Measurements from ENCODE around the gene UPP2.

The UPP2 gene

GRCh38 chr2:158135096-158135495 lies 33.4 kb downstream of the UPP2 start:
- no peak for DNase-seq (ENCODE audit: low read depth in 1 of 2, low spot score in 1 of 2)

- DNase-seq (ENCODE audit: low read depth in 1 of 2, low spot score in 1 of 2), result no peak
These were observed 36.6 kb downstream of the UPP2 start for GRCh38 chr2:158138255-158138654.

- DNase-seq (ENCODE audit: low read depth in 1 of 2, low spot score in 1 of 2), result no peak
These were observed 38.5 kb downstream of the UPP2 start for GRCh38 chr2:158140201-158140600.

GRCh38 chr2:158142165-158142564 lies 40.5 kb downstream of the UPP2 start:
- no peak for DNase-seq (ENCODE audit: low read depth in 1 of 2, low spot score in 1 of 2)

GRCh38 chr2:158142568-158143332 lies 41.1 kb downstream of the UPP2 start:
- DNase-seq (ENCODE audit: low read depth in 1 of 2, low spot score in 1 of 2), result no peak

- DNase-seq (ENCODE audit: low read depth in 1 of 2, low spot score in 1 of 2), result no peak
These were observed 42.2 kb downstream of the UPP2 start for GRCh38 chr2:158143703-158144360.

GRCh38 chr2:158144914-158145625 lies 43.4 kb downstream of the UPP2 start:
- DNase-seq (ENCODE audit: low read depth in 1 of 2, low spot score in 1 of 2), result no peak

- DNase-seq (ENCODE audit: low read depth in 1 of 2, low spot score in 1 of 2), result no peak
These were observed 51.8 kb downstream of the UPP2 start for GRCh38 chr2:158153270-158154015.

GRCh38 chr2:158154596-158154995 lies 52.9 kb downstream of the UPP2 start:
- DNase-seq (ENCODE audit: low read depth in 1 of 2, low spot score in 1 of 2), result no peak

GRCh38 chr2:158172719-158173118 lies 71.0 kb downstream of the UPP2 start:
- DNase-seq (ENCODE audit: low read depth in 1 of 2, low spot score in 1 of 2), result no peak

- DNase-seq (ENCODE audit: low read depth in 1 of 2, low spot score in 1 of 2), result no peak
These were observed 72.8 kb downstream of the UPP2 start for GRCh38 chr2:158174495-158174894.

GRCh38 chr2:158174956-158175355 lies 73.3 kb downstream of the UPP2 start:
- no peak for DNase-seq (ENCODE audit: low read depth in 1 of 2, low spot score in 1 of 2)

GRCh38 chr2:158178646-158179045 lies 77.0 kb downstream of the UPP2 start:
- DNase-seq (ENCODE audit: low read depth in 1 of 2, low spot score in 1 of 2), result no peak

- no peak for DNase-seq (ENCODE audit: low read depth in 1 of 2, low spot score in 1 of 2)
These were observed 78.0 kb downstream of the UPP2 start for GRCh38 chr2:158179660-158180059.

GRCh38 chr2:158181171-158181570 lies 79.5 kb downstream of the UPP2 start:
- no peak for DNase-seq (ENCODE audit: low read depth in 1 of 2, low spot score in 1 of 2)

- DNase-seq (ENCODE audit: low read depth in 1 of 2, low spot score in 1 of 2), result no peak
These were observed 81.1 kb downstream of the UPP2 start for GRCh38 chr2:158182676-158183295.

- DNase-seq (ENCODE audit: low read depth in 1 of 2, low spot score in 1 of 2), result no peak
These were observed 82.3 kb downstream of the UPP2 start for GRCh38 chr2:158184001-158184400.

GRCh38 chr2:158184556-158185343 lies 83.1 kb downstream of the UPP2 start:
- DNase-seq (ENCODE audit: low read depth in 1 of 2, low spot score in 1 of 2), result no peak

All from stimulated activated CD4-positive, alpha-beta T cell treated with anti-CD3 and anti-CD28 coated beads, Interleukin-15, amount 100 ng/mL, for 1 hour (primary cell).